Astrocyte (in vitro differentiated cells and primary cell): ENCODE results near the gene MYPN. TPM values are rescaled to one million over a fixed set of nuclear protein-coding genes. Genes with fewer than 3 reads are reported as not detected.

Source experiments
- DNase-seq: peaks from one replicate; pipeline ENCODE4 v3.0.0-alpha.2; 2010; ENCODE audit warnings: low read depth
- FAIRE-seq: peaks from 2 replicates; lab custom pipeline; 2011; peaks lifted over from hg19 to GRCh38; lab: Jason Lieb, UNC
- H2AFZ ChIP-seq: 2 replicates; pipeline ENCODE4 v1.6.0; 2012; ENCODE audit warnings: low read depth, low read length, inconsistent platforms
- H3K27ac ChIP-seq: 2 replicates; pipeline ENCODE4 v1.5.1; 2011; ENCODE audit warnings: low read depth, low read length, inconsistent platforms
- H3K27me3 ChIP-seq: 2 replicates; pipeline ENCODE4 v1.6.0; 2011; ENCODE audit warnings: low read length, inconsistent platforms; ENCODE audit not compliant: insufficient read depth
- H3K36me3 ChIP-seq: 2 replicates; pipeline ENCODE4 v1.5.1; 2011; ENCODE audit warnings: low read length, inconsistent platforms; ENCODE audit not compliant: insufficient read depth
- H3K4me1 ChIP-seq: 2 replicates; pipeline ENCODE4 v1.5.1; 2011; ENCODE audit warnings: low read length, inconsistent platforms; ENCODE audit not compliant: insufficient read depth
- H3K4me2 ChIP-seq: 2 replicates; pipeline ENCODE4 v1.6.0; 2012; ENCODE audit warnings: low read length, inconsistent platforms
- H3K4me3 ChIP-seq: 2 replicates; pipeline ENCODE4 v1.5.1; 2011; ENCODE audit warnings: low read depth, mild to moderate bottlenecking, low read length, inconsistent platforms; ENCODE audit not compliant: insufficient read depth
- H3K79me2 ChIP-seq: 2 replicates; pipeline ENCODE4 v1.6.0; 2012; ENCODE audit warnings: mild to moderate bottlenecking, low read length, inconsistent platforms; ENCODE audit not compliant: insufficient read depth
- H3K9ac ChIP-seq: 2 replicates; pipeline ENCODE4 v1.6.0; 2012; ENCODE audit warnings: mild to moderate bottlenecking, low read length, inconsistent platforms
- H3K9me3 ChIP-seq: 2 replicates; pipeline ENCODE4 v1.5.1; 2012; ENCODE audit warnings: low read depth, mild to moderate bottlenecking, low read length, inconsistent platforms; ENCODE audit not compliant: insufficient read depth
- H4K20me1 ChIP-seq: 2 replicates; pipeline ENCODE4 v1.6.0; 2012; ENCODE audit warnings: low read length, inconsistent platforms; ENCODE audit not compliant: insufficient read depth
- H3K27ac Mint-ChIP-seq: one replicate; pipeline ENCODE4 v1.8.0; 2021; ENCODE audit warnings: mild to moderate bottlenecking, mixed read lengths; ENCODE audit not compliant: unreplicated experiment
- H3K27me3 Mint-ChIP-seq: one replicate; pipeline ENCODE4 v1.8.0; 2021; ENCODE audit warnings: low read depth, mixed read lengths; ENCODE audit not compliant: unreplicated experiment
- H3K36me3 Mint-ChIP-seq: one replicate; pipeline ENCODE4 v1.8.0; 2021; ENCODE audit warnings: low read depth, mixed read lengths; ENCODE audit not compliant: unreplicated experiment
- H3K4me1 Mint-ChIP-seq: one replicate; pipeline ENCODE4 v1.8.0; 2021; ENCODE audit warnings: low read depth, mixed read lengths; ENCODE audit not compliant: unreplicated experiment
- H3K4me3 Mint-ChIP-seq: one replicate; pipeline ENCODE4 v1.8.0; 2021; ENCODE audit warnings: mild to moderate bottlenecking, moderate library complexity, mixed read lengths; ENCODE audit not compliant: unreplicated experiment
- H3K9me3 Mint-ChIP-seq: one replicate; pipeline ENCODE4 v1.8.0; 2021; ENCODE audit warnings: mild to moderate bottlenecking, mixed read lengths; ENCODE audit not compliant: unreplicated experiment
- CTCF ChIP-seq: IDR thresholded peaks from 2 replicates; pipeline ENCODE4 v1.5.1; 2011; ENCODE audit warnings: low read depth, mild to moderate bottlenecking, inconsistent platforms, low read length, moderate library complexity; ENCODE audit not compliant: insufficient read depth
- EZH2 ChIP-seq: IDR thresholded peaks from 2 replicates; pipeline ENCODE4 v1.6.1; 2012; ENCODE audit warnings: mild to moderate bottlenecking, low read length, inconsistent platforms; ENCODE audit not compliant: insufficient read depth
- total RNA-seq: library from RNA; stranded (reverse); gene quantifications from 2 replicates; pipeline ENCODE4 v1.2.1, GENCODE V29; 2021

The MYPN gene
- total RNA-seq, 1 donor from 2014 or later: 0.11 TPM

DNA sequence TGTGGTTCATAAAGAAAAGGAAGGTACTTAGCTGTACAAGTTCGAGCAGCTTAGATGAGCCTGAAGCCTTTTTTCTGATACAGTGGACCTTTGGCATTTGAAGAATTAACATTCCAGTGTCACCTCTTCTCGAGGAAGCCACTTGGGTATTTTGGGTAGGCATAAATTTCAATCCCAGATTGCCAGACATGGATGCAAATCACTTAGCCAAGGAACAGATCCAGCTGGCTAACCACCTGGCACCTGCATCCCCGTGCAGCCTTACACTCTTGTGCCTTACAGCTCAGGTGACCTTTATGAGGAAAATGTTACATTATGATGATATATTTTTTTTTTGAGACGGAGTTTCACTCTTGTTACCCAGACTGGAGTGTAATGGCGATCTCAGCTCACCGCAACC is 138.6 kb downstream of the MYPN start:
- Histone ChIP-seq H3K4me3 (no peak overlapping the region), H3K4me2 (no peak overlapping the region), H4K20me1 (no peaks in the 10 kb centered on the region), H3K36me3 (no peaks in the 10 kb centered on the region), H3K27me3 (peaks cover 2% of the 10 kb centered on the region), H3K27ac (no peak overlapping the region), H3K4me1 (no peaks in the 10 kb centered on the region), H3K9ac (no peak overlapping the region), H3K9me3 (no peaks in the 10 kb centered on the region), H2AFZ (no peak overlapping the region), H3K79me2 (no peaks in the 10 kb centered on the region)
- H3K4me1 Mint-ChIP-seq: no peaks in the 10 kb centered on the region
- no peak overlapping the region for H3K4me3 Mint-ChIP-seq
- TF ChIP-seq CTCF (no peak), EZH2 (no peak)
- H3K27me3 Mint-ChIP-seq: peaks cover 19% of the 10 kb centered on the region
- DNase-seq (no peak), FAIRE-seq (no peak)
- H3K36me3 Mint-ChIP-seq: no peaks in the 10 kb centered on the region
- peaks cover 3% of the 10 kb centered on the region for H3K9me3 Mint-ChIP-seq
- H3K27ac Mint-ChIP-seq: no peak overlapping the region

DNA sequence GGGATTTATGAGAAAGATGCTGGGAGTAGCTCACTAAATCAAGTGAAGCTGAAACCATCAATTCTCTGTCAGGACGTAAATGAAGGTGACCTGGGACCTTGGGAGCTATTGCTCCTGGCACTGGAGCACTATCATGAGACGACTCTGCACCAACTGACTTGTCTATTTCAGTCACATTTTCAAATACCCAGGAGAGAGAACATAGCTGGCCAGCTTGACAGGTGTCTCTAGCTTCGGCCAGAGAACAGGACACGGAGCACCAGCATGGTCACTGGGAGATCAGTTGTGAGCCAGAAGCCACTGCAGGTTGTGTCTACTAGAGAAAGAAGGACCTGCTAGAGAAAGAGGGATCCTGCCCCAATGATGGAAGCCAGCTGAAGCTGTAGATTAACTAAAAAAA is 140.0 kb downstream of the MYPN start:
- H3K4me2 ChIP-seq: no peak overlapping the region
- H3K27me3 ChIP-seq: peaks cover 7% of the 10 kb centered on the region
- H3K4me3 Mint-ChIP-seq: no peak overlapping the region
- no peak overlapping the region for H3K9ac ChIP-seq
- H4K20me1 ChIP-seq: no peaks in the 10 kb centered on the region
- no peaks in the 10 kb centered on the region for H3K9me3 ChIP-seq
- DNase-seq (no peak), FAIRE-seq (no peak)
- no peak overlapping the region for H2AFZ ChIP-seq
- no peaks in the 10 kb centered on the region for H3K36me3 ChIP-seq
- TF ChIP-seq EZH2 (no peak), CTCF (no peak)
- H3K4me1 Mint-ChIP-seq: no peaks in the 10 kb centered on the region
- peaks cover 21% of the 10 kb centered on the region for H3K27me3 Mint-ChIP-seq
- H3K27ac Mint-ChIP-seq: no peak overlapping the region
- H3K4me3 ChIP-seq: no peak overlapping the region
- H3K27ac ChIP-seq: no peak overlapping the region
- peaks cover 3% of the 10 kb centered on the region for H3K9me3 Mint-ChIP-seq
- no peaks in the 10 kb centered on the region for H3K79me2 ChIP-seq
- H3K36me3 Mint-ChIP-seq: no peaks in the 10 kb centered on the region
- H3K4me1 ChIP-seq: no peaks in the 10 kb centered on the region

- Histone ChIP-seq H3K27ac (no peak overlapping the region), H3K9me3 (no peaks in the 10 kb centered on the region), H3K4me3 (no peak overlapping the region), H3K27me3 (peaks cover 7% of the 10 kb centered on the region), H3K9ac (no peak overlapping the region), H4K20me1 (no peaks in the 10 kb centered on the region), H3K79me2 (no peaks in the 10 kb centered on the region), H3K36me3 (no peaks in the 10 kb centered on the region), H3K4me1 (no peaks in the 10 kb centered on the region), H2AFZ (no peak overlapping the region), H3K4me2 (no peak overlapping the region)
- FAIRE-seq (no peak), DNase-seq (no peak)
- Mint-ChIP-seq H3K27ac (no peak overlapping the region), H3K4me1 (no peaks in the 10 kb centered on the region), H3K9me3 (peaks cover 3% of the 10 kb centered on the region), H3K27me3 (peaks cover 27% of the 10 kb centered on the region), H3K36me3 (no peaks in the 10 kb centered on the region), H3K4me3 (no peak overlapping the region)
- no peak for TF ChIP-seq EZH2
- no peak for TF ChIP-seq CTCF
Observed at GRCh38 chr10:68251151-68251550, 141.9 kb downstream of the MYPN start.
